GM21825 (cell line): ENCODE results near the gene GPHN.

Experiments
- ATAC-seq: cut with Tn5 transposase; IDR thresholded peaks from one replicate; pipeline ENCODE4 v1.9.1; 2021; ENCODE audit warnings: mild to moderate bottlenecking, moderate library complexity; ENCODE audit not compliant: unreplicated experiment

Gene GPHN

GRCh38 chr14:67207810-67208209, 699.9 kb downstream of the GPHN start:
- ATAC-seq, result no peak

DNA sequence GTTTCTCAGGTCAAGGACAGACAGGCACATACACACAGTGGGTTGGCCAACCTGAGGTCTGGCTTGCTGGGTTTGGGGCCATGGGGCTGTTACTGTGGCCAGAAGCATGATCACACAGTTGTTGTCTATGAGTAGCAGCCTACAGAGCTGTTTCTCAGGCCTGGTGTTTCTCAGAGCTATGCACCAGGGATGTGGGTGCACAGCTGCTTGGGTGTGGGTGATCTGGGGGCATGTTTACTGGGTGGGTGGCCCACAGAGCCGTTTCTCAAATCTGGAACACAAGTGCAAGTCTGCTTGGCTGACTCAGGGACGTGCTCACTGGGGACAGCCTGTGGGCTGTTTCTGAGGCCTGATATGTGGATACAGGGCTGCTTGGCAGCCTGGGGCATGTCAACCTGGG, 710.2 kb downstream of the GPHN start:
- ATAC-seq, result no peak

DNA sequence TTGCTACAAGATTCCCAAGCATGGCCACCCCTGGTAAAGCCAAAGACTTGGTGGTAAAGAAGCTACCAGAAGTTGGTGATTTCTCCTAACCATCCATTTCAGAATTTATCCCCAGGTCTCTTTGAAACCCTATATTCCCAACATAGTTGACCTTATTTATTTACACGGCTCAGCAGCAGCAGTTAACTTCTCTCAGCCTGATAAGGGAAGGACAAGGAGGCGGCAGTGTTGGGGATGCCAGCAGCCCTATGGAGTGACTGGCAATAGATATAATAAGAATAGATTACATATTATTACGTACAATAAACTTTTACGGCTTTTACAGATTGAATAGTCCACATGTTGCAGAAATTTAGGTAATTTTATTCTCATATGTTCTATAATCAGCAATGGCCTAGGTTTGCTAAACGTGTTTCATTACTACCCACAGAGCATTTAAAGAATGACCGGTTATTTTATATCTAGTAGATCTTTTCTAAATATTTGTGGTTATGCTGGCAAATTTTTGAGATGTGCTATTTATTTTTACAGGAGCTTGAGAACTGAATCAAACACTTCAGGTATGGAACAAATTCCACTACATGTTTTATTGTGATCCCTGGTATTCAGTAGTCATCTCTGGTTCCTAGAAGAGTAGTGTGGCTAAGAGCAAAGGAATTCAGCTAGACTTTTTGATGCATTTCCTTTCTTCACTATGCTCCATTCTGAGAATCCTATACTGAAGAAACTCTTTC, 713.5 kb downstream of the GPHN start:
- ATAC-seq, result no peak

GRCh38 chr14:67221982-67222328, 714.0 kb downstream of the GPHN start:
- no peak for ATAC-seq

DNA sequence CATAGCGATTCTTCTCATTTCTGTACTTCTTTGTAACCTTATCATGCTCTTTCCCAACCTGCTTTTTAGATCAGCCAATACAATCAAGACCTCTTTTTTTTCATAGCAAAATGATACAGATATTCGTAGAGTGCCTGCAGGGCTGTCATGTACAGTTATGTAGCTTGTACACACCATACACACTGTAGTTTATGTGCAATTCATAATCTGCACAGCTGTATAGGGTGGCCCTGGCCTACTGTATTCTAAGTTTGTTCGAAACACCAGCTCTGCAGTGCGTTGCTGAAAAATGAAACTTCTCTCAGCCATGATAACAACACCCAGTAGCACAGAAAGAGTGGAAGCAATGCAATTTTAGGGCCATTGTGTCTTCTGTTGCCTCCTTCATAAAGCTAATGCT, 717.6 kb downstream of the GPHN start:
- no peak for ATAC-seq

GRCh38 chr14:67228325-67228984, 720.5 kb downstream of the GPHN start:
- ATAC-seq, result no peak
